Nephron (organoid): ENCODE results near the gene HDHD3.
"Not testable (repeated sequence)": the region's sequence is repeated elsewhere in the genome, so short reads cannot be mapped to it uniquely, and the experiment has no call there.

ENCODE experiments used
- H3K27ac Mint-ChIP-seq, 3 experiments: 2 replicates each; pipeline ENCODE4 v1.8.0; 2020; ENCODE audit warnings: mixed read lengths in 3 of 3, mild to moderate bottlenecking in 2 of 3, moderate library complexity in 1 of 3
- H3K27me3 Mint-ChIP-seq: 2 replicates; pipeline ENCODE4 v1.8.0; 2021; ENCODE audit warnings: low read depth, mild to moderate bottlenecking, moderate library complexity, mixed read lengths
- H3K36me3 Mint-ChIP-seq: 2 replicates; pipeline ENCODE4 v1.8.0; 2020; ENCODE audit warnings: low read depth, mixed read lengths
- H3K4me1 Mint-ChIP-seq: 2 replicates; pipeline ENCODE4 v1.8.0; 2020; ENCODE audit warnings: mixed read lengths
- H3K4me3 Mint-ChIP-seq, 3 experiments: 2 replicates each; pipeline ENCODE4 v1.8.0; 2020; ENCODE audit warnings: mild to moderate bottlenecking in 3 of 3, mixed read lengths in 3 of 3, moderate library complexity in 2 of 3
- H3K9me3 Mint-ChIP-seq: 2 replicates; pipeline ENCODE4 v1.8.0; 2020; ENCODE audit warnings: mixed read lengths
- CTCF ChIP-seq, 3 experiments: fragments of 200-600 bp; sonication (generic); IDR thresholded peaks; one replicate each; pipeline ENCODE4 v1.5.0; 2021; ENCODE audit warnings: antibody characterized with exemption in 3 of 3; ENCODE audit not compliant: unreplicated experiment in 3 of 3

HDHD3 gene

DNA sequence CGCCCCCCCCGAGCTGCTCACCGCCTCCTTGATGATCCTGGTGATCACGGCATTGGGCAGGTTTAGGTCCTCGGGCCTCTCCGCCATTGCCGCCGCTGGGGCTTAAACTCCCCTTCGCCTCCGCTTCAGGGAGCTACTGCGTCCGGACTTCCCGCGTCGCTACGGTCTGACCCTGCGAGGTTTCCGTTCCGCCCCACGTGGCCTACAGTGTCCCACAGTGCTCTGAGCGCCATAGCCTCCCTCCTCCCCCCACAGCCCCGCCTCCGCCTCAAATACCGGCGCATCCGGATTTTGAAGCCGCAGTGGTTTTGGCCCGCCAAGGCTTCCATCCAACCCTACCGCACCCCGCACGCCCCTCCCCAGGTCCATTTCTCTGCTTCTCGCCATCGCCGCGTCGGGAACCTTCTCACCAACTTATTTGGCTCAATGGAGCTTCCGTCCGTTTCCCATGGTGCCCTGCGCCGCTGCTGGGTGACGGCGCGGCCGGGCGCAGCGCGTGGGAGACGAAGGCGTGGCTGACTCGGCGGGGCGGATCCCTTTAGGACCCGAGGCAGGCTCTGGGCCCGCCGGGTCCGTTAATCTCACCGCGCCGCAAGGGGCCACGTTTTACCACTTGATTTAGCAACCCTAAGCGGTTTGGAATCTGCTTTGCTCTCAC, 33.5 kb upstream of the HDHD3 start, which contains the start of the genes C9orf43 and POLE3:
TSS of gene C9orf43 (plus strand) at position 541 of the 658 bp plus-strand sequence. CDS start 2,747 bp downstream, outside the sequence.
TSS of gene POLE3 (minus strand) at position 469 of the 658 bp plus-strand sequence. CDS start at position 87, 382 bp downstream.
- H3K9me3 Mint-ChIP-seq = no peaks in the 10 kb centered on the region
- peak in 1 of 3 experiments; percentile 9 for TF ChIP-seq CTCF (IDR thresholded peaks at IDR 0.05; ENCODE audit: unreplicated experiment in 3 of 3)
- H3K36me3 Mint-ChIP-seq = peaks cover 27% of the 10 kb centered on the region
- H3K4me1 Mint-ChIP-seq = peaks cover 21% of the 10 kb centered on the region
- H3K4me3 Mint-ChIP-seq = peak within 1 kb of the TSS; percentile 92 to 99 (median 95)
- peak within 1 kb of the TSS; percentile 99 to 100 (median 100) for H3K27ac Mint-ChIP-seq
- H3K27me3 Mint-ChIP-seq = no peaks in the 10 kb centered on the region

- Mint-ChIP-seq H3K36me3 (peaks cover 27% of the 10 kb centered on the region), H3K4me3 (peak overlapping the region; percentile 92 to 99 (median 95)), H3K27ac (peak overlapping the region; percentile 99 to 100 (median 100)), H3K4me1 (peaks cover 21% of the 10 kb centered on the region), H3K9me3 (no peaks in the 10 kb centered on the region), H3K27me3 (no peaks in the 10 kb centered on the region)
- no peak for TF ChIP-seq CTCF (IDR thresholded peaks at IDR 0.05; ENCODE audit: unreplicated experiment in 3 of 3)
These were observed 33.1 kb upstream of the HDHD3 start for GRCh38 chr9:113409883-113410206.

- Mint-ChIP-seq H3K27me3 (no peaks in the 10 kb centered on the region), H3K4me1 (peaks cover 21% of the 10 kb centered on the region), H3K9me3 (no peaks in the 10 kb centered on the region), H3K4me3 (peak overlapping the region; percentile 92 to 99 (median 95)), H3K27ac (peak overlapping the region; percentile 99 to 100 (median 100)), H3K36me3 (peaks cover 27% of the 10 kb centered on the region)
- TF ChIP-seq CTCF (IDR thresholded peaks at IDR 0.05; ENCODE audit: unreplicated experiment in 3 of 3) = no peak
These were observed 32.7 kb upstream of the HDHD3 start for GRCh38 chr9:113409481-113409880.

- not testable (repeated sequence) for H3K27me3 Mint-ChIP-seq, H3K9me3 Mint-ChIP-seq
- Mint-ChIP-seq H3K4me3 (peak overlapping the region; percentile 78 to 95 (median 92)), H3K36me3 (peaks cover 27% of the 10 kb centered on the region), H3K27ac (peak overlapping the region; percentile 73 to 87 (median 75)), H3K4me1 (peaks cover 21% of the 10 kb centered on the region)
- peak; percentile 70 to 85 (median 78) for TF ChIP-seq CTCF (IDR thresholded peaks at IDR 0.05; ENCODE audit: unreplicated experiment in 3 of 3)
These were observed 30.2 kb upstream of the HDHD3 start for GRCh38 chr9:113406873-113407511.

GRCh38 chr9:113406353-113406752, 29.6 kb upstream of the HDHD3 start:
- H3K4me3 Mint-ChIP-seq, H3K27me3 Mint-ChIP-seq, H3K27ac Mint-ChIP-seq, H3K9me3 Mint-ChIP-seq: not testable (repeated sequence)
- peaks cover 27% of the 10 kb centered on the region for H3K36me3 Mint-ChIP-seq
- H3K4me1 Mint-ChIP-seq = peaks cover 27% of the 10 kb centered on the region

GRCh38 chr9:113403646-113404045, 26.9 kb upstream of the HDHD3 start:
- Mint-ChIP-seq H3K36me3 (peaks cover 17% of the 10 kb centered on the region), H3K27ac (peak overlapping the region in 2 of 3 experiments; percentile 52 to 60), H3K27me3 (no peaks in the 10 kb centered on the region), H3K4me3 (peak overlapping the region in 1 of 3 experiments; percentile 22), H3K9me3 (no peaks in the 10 kb centered on the region), H3K4me1 (peaks cover 28% of the 10 kb centered on the region)
- TF ChIP-seq CTCF (IDR thresholded peaks at IDR 0.05; ENCODE audit: unreplicated experiment in 3 of 3) = no peak
